Effector CD4-positive, alpha-beta T cell (primary cell): ENCODE data around the gene CERS1.
A peak's percentile ranks its signal among the peaks of the same experiment; 100 is the strongest.

Experiments used
- DNase-seq: peaks from one replicate; pipeline ENCODE4 v3.0.0-alpha.2; 2020

CERS1 gene

GRCh38 chr19:18855647-18856384 is 40.1 kb downstream of the CERS1 start:
- no peak for DNase-seq

DNA sequence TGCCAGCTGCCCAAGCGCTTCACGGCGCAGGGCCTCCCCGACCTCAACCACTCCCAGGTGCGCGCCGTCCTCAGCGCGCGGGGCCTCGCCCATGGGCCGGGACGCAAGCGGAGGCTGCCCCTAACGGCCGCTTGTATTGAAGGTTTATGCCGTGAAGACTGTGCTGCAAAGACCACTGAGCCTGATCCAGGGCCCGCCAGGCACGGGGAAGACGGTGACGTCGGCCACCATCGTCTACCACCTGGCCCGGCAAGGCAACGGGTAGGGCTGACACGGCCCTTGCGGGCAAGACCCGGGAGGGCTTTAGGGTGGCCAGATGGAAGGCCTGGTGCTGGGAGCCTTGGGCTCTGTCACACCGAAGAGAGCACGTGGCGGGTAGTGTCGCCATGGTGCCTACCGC is 41.0 kb downstream of the CERS1 start:
- DNase-seq: no peak

GRCh38 chr19:18853755-18854427 is 42.1 kb downstream of the CERS1 start:
- no peak for DNase-seq

DNA sequence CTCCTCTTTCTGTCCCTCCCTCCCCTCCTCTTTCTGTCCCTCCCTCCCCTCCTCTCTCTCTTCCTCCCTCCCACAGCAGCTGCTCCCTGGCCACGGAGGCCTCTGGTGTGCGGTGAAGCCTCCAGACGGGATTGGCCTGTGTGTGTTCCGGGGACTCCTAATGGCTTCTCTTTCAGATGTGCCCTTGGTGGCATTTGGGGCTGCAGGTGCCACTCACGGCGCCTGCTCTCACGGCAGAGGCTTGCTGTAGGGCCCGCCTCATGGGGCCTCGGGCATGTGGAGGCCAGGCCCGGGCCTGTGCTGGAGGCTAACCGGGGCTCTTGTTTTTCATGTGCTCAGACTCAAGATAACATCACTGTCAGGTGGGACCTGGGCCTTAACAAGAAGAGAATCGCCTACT is 43.3 kb downstream of the CERS1 start:
- no peak for DNase-seq

GRCh38 chr19:18851673-18852325 is 44.2 kb downstream of the CERS1 start:
- DNase-seq: no peak

- DNase-seq: no peak
Measured at GRCh38 chr19:18850471-18851375, 45.2 kb downstream of the CERS1 start.

DNA sequence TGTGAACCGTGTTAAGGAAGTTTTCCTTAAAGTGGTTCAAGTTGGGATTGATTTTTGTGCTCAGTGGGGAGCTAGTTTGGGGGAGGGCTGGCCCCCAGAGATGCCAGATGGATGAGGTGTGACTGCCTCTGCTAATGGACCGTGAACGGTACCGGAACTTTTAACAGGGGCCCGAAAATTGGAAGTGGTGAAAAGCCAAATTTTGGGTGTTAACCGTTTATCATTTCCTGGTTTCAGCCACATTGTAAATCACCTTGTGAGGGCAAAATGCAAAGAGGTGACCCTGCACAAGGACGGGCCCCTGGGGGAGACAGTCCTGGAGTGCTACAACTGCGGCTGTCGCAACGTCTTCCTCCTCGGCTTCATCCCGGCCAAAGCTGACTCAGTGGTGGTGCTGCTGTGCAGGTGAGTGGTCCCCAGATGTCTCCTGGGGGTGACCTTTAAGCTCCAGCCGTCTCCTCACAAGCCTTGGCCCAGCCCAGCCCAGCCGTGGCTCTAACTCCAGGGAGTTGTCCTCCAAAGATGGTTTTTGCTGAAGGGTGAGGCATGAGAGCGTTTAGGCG is 46.0 kb downstream of the CERS1 start:
- DNase-seq: no peak

DNA sequence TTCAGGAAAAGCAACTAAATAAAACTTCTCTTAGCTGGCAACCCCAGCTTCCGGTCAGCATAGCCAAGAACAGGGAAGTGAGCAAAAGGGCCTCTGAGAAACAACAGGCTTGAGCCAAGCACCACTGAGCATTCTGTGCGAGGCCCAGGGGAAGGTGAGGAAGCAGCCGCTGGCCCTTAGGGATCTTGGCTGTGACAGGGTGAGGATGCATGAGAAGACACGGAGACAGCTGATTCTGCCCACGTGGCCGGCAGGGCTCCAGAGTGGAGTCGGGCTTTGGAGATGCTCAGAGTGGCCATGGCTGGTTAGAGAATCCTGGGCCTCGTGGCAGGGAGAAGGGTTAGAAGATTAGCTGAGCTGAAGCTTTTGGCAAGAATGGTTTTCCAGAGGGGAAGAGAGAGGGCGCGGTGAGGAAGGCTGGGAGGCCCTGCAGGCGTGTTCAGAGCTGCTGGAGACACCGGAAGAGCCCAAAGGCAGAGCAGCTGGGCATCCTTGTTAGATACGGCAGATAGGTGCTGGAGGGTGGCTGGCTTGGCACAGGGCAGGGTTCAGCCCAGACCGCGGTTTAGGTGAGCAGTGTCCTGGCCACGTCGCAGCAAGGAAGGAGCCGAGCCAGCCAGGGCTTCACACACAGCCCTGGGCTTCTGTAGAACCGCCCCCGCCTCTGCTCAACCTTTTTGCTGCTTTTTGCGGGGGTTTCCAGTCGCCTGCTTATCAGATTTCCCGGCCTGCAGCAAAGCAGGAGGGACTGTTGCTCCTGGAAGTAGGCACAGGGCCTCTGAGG is 46.9 kb downstream of the CERS1 start:
- no peak for DNase-seq

DNA sequence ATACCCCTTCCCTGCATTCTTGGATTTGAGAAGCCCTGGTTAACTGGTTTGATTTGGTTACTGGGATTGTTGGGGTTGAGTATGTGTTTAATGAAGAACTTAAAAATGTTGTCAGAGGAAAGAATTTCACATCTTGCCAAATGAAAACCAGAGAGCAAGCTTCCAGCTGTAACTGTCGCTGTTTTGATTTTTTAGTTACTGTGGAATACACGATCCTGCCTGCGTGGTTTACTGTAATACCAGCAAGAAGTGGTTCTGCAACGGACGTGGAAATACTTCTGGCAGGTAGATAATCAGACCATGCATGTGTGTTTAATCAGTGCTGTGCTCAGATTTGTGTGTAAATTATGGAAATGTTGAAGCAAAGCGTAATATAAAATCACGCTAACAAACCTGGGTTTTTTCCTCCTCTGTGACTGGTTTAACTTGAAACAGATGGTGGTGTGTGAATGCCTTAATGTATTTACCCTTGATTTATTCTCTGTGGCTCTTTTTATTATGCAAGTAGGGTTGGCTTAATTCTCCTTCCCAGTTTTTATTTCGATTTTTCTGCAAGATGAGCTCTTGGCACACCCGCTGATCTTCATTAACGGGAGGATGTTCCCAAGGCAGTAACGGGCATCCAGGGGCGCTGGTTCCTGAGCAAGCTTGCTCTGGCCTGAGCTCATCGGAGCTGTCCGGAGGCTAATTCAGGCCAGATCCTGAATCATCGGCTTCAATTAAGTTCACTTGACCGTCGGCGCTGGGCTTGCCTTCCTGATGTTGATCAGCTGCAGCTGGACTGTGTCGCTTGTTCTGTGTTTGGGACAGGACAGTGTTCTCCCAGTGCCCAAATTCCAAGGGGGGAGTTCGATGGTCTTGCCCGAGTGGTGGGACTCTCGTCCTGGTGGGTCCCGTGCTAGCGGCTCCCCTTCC is 48.2 kb downstream of the CERS1 start:
- no peak for DNase-seq

DNA sequence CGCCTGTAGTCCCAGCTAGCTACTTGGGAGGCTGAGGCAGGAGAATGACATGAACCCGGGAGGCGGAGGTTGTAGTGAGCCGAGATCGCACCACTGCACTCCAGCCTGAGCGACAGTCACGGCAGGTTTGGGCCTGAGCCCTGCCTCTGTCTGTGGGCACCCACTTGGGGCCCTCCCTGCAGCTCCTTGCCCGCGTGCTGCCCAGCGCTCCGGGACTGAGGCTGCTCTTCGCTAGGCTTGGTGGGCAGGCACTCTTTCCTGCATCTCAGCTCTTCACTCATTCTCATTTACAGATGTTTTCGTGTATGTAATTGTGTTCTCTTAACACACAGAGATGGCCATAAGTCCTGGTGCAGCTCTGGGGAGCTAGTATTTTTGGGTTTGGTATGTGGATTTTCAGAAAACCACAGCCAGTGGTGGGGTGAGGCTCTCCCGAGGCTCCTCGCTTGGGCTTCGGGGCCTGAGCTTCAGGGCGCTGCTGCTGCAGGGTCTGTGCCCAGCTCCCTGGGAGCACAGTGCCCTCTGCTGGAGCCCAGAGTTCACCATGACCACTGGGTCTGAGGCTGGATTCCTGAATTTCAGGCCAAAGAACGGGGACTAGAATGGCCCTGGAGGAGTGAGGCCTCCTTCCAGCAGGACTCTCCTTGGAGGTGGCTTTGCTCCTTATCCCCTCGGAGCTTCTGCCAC is 49.0 kb downstream of the CERS1 start:
- DNase-seq: peak; percentile 59

GRCh38 chr19:18845961-18846360 is 50.0 kb downstream of the CERS1 start:
- no peak for DNase-seq

- DNase-seq: no peak
Measured at GRCh38 chr19:18844806-18845329, 51.1 kb downstream of the CERS1 start.

DNA sequence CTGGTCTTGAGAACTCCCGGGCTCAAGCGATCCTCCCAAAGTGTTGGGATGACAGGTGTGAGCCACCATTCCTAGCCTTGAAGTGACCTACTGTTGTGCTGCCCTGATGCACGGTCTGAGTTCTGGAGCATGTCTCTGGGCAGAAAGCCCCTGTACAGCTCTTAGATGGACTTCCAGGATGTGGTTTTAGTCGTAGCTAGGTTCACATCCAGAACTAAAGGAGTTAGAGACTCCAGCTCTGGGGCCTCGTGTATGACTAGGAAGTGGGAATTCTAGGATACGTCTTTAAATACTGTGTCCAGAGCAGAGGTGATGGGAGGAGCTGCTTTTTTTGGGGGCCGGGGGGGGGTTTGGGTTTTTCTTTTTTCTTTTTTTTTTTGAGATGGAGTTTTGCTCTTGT is 52.0 kb downstream of the CERS1 start:
- no peak for DNase-seq

DNA sequence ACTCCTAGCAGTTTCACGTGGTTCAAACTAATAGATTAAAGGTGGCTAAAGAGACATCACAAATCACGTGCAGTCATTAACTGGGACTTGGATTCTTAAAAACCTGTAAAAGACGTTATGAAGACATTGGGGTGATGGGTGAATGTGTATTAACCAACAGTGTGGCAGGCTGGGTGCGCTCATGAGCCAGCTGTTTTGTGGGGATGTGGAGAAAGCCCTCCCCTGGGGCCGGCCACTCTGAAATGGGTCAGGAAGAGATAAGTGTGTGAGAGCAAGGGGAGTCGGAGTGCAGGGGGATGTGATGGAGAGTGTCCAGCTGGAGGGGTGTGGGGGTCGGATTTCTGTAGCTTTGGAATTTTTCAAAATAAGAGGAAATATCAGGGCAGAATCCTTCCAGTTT is 53.8 kb downstream of the CERS1 start:
- no peak for DNase-seq

- DNase-seq: no peak
Measured at GRCh38 chr19:18841400-18841799, 54.6 kb downstream of the CERS1 start.

DNA sequence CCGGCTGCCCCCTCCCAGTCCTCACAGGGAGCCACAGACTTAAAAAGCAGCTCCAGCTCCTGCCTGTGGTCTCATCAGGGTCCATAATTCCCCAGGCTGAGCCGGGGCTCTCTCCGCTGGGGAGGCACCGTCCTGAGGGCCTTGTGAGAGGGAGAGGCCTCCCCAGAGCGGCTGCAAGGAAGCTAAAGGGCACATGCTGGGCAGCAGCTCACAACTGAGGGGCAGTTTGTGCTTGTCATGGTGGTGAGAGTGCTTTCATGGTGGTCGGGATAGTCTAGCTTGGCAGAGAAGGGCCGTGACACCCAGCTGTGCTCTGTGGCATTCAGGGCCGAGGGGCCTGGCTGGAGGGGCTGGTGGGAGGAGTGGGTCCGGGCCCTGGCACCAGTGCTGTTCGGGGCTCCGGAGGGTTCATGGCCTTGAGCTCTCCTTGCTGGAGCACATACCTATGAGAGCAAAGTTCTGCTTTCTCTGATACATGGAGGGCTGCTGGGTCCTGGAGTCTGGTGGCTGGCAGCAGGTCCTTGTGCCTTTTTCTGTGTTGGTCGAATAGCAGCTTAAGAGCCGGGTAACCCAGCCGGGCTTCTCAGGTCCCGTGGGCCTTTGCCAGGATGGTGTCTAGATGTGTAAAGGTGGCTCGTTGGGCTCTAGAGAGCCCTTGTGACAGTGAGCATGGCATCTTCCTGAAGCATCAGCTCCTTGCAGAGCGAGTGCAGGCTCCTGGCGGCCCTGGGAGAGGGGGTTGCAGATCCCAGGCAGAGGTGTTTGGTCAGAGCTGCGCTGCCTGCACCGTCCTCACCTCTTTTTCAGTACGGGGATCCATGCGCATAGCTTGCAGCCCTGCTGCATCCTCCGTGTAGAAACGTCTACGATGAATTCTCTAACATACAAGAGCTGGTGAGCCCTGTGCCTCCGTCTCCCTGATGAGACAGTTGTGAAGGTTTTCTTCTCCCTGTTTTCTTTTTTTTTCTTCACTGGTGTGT is 55.4 kb downstream of the CERS1 start:
- no peak for DNase-seq

GRCh38 chr19:18839465-18840287 is 56.3 kb downstream of the CERS1 start:
- no peak for DNase-seq

- no peak for DNase-seq
Measured at GRCh38 chr19:18834644-18834984, 61.3 kb downstream of the CERS1 start.
